ENCODE data around the gene LEKR1.

GRCh38 chr3:156939315-156939714, 113.2 kb downstream of the LEKR1 start:
- TF ChIP-seq ZNF274 (IDR thresholded peaks at IDR 0.05; ENCODE audit: low read depth, low read length) = no peak
- TF ChIP-seq SUZ12 (IDR thresholded peaks at IDR 0.05; ENCODE audit: extremely low read depth, insufficient read depth, insufficient read length) = no peak
- no peak for TF ChIP-seq YY1 (IDR thresholded peaks at IDR 0.05; ENCODE audit: insufficient read depth, insufficient read length)
